AG10803 (cell line): Measurements from ENCODE around the gene MPC1.
"Not testable (repeated sequence)": the region's sequence is repeated elsewhere in the genome, so short reads cannot be mapped to it uniquely, and the experiment has no call there.

Experiments
- DNase-seq: peaks from one replicate; pipeline ENCODE4 v3.0.0; 2010; ENCODE audit warnings: low read depth
- H3K4me3 ChIP-seq: 2 replicates; pipeline ENCODE4 v1.5.1; 2011; ENCODE audit warnings: mild to moderate bottlenecking, low read length, control low read depth
- TF ChIP-seq, protein P1 (sequence below): conservative IDR thresholded peaks from 2 replicates; pipeline ENCODE4 v1.5.1; 2011; ENCODE audit warnings: mild to moderate bottlenecking, low read length, control low read depth, inconsistent platforms

The MPC1 gene

DNA sequence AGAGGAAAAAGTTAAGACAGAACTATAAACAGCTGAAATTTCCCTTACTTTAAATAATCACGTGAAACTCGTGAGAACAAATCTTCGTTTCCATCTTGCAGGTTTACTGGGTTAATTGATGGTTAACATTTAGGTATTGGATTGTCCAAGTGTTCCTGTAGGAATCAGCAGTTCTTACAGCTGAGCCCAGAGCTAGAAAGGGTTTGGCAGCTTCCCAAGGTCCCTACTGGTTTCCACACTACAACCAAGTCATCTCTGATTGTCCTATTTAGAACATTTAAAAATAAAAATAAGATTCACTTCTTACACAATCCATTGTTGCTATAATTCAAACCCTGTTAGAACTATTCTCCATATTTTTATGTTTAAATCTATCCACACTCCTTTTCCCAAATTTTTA, 15.8 kb downstream of the MPC1 start:
- H3K4me3 ChIP-seq, result no peak overlapping the region
- no peak for DNase-seq
- TF ChIP-seq, protein P1, sequence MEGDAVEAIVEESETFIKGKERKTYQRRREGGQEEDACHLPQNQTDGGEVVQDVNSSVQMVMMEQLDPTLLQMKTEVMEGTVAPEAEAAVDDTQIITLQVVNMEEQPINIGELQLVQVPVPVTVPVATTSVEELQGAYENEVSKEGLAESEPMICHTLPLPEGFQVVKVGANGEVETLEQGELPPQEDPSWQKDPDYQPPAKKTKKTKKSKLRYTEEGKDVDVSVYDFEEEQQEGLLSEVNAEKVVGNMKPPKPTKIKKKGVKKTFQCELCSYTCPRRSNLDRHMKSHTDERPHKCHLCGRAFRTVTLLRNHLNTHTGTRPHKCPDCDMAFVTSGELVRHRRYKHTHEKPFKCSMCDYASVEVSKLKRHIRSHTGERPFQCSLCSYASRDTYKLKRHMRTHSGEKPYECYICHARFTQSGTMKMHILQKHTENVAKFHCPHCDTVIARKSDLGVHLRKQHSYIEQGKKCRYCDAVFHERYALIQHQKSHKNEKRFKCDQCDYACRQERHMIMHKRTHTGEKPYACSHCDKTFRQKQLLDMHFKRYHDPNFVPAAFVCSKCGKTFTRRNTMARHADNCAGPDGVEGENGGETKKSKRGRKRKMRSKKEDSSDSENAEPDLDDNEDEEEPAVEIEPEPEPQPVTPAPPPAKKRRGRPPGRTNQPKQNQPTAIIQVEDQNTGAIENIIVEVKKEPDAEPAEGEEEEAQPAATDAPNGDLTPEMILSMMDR, result no peak

DNA sequence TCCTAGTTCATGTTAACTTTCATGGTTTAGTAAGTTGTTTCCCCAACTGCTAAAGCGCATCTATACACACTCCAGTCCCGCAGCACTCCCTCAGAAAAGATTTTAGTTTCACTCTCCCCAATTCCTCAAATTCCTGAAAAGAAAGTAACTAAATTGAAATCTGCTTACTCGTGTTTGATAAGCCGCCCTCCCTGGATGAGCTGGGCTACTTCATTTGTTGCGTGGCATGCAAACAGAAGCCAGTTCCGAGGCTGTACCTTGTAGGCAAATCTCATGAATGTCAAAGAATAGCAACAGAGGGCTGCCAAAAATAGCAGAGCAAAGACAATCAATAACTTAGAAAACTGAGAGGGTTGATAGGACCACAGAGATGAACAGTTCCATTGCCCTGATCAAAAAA, 16.9 kb downstream of the MPC1 start:
- TF ChIP-seq, protein P1, result no peak
- no peak overlapping the region for H3K4me3 ChIP-seq
- no peak for DNase-seq

DNA sequence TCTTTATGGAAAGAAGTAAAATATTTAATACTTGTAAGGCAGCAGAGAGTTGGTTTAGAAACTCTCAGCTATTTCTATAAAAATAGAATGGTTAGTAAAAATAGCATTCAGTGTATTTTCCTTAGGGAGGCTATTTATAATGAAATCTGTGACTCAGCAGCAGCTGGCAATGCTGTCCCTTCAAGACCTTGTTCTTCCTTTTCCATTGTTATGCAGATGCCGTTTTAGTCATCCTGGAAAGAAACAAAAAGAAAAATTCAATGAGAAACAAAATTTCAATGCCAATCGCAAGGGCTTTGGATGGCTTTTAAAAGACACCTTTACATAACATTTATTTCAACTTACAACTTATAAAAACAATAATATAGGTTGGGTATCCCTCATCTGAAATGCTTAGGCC, 17.5 kb downstream of the MPC1 start:
- peak; percentile 62 for DNase-seq
- no peak overlapping the region for H3K4me3 ChIP-seq

DNA sequence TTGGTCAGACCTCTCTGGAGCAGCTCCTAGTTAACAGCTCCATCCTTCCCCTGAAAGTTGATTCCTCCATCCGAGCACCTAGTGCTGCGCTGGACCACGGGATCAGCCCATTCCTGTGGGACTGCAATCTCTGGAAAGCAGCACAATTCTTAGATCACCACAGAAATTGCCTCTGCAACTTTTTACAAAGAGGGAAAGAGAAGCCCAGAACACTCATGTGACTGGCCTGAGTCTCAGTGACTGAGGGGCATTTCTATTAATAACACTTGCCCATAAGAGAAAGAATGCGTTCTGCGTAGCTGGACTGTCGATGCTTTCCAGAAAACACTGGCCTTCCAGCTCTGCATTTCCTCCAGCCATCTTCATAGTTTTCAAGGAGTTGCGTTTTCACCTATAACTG, 18.3 kb downstream of the MPC1 start:
- no peak for DNase-seq
- H3K4me3 ChIP-seq, result no peak overlapping the region
- TF ChIP-seq, protein P1, result no peak

More for the DNA sequence above, 17.5 kb downstream of the MPC1 start:
- TF ChIP-seq, protein P1, result no peak

DNA sequence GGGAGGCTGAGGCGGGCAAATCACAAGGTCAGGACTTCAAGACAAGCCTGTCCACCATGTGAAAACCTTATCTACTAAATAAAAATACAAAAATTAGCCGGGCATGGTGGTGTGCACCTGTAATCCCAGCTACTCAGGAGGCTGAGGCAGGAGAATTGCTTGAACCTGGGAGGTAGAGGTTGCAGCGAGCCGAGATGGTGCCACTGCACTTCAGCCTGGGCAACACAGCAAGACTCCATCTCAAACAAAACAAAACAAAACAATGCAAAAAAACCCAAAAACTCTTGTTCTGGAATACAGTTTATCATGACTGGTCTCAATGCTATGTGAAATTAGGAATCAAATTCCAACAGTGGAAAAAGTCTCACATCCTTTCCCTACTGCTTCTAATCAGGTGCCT, 20.3 kb downstream of the MPC1 start:
- not testable (repeated sequence) for H3K4me3 ChIP-seq, DNase-seq

DNA sequence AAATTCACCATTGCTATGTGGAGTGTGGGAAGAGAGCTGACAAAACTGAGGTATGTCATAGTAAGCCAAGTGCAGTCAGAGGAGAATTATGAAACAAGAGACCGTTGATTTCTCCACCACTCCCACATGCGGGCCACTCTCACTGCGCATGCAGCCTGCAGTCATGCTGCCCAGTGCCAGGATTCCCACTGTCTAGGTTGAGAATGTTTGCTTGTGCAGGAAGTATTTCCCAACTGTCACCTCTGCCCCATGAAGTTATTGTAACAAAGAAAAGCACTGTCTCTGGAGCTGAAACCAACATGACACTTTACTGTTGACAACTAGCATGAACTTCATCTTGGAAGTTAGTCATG, 21.7 kb downstream of the MPC1 start:
- TF ChIP-seq, protein P1, result no peak
- DNase-seq, result peak; percentile 27
- H3K4me3 ChIP-seq, result no peak overlapping the region

DNA sequence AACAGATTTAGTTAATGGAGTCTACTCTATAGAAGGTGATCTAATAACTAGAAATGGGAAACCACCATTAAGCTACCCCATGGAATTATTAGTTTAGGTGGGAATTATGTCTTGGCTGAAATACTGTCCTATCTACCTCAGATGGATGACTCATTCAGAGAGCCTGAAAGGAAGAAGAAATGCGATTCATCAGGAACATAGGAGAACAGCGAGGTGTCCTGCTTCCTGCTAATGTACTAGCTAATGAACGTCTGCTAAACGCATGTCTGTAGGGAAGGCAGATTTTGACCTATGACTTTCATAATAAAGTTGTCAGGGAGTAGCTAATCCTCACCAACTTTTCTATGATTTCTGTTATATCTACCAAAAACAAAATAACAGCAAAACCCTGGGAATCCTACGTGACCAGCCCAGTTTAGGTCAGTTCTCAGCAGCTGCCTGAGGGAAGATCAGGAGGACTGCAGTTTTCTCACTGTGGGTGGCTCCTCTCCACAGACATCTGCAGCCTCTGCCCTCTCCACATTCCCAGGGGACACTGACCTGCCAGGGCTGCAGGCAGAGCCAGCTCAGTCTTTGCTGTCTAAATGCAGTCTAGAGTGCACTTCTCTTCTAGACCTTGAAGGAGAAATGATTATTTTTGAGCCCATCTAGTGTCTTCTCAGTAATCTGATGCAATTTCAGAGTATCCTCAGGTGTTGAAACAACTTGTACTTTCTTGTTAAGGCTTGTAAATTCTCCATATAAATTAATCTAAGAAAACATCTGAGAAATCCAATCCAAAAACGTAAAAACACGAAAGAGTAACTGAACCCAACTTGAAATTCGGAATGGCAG, 22.3 kb downstream of the MPC1 start:
- TF ChIP-seq, protein P1, result no peak
- DNase-seq, result peak; percentile 50
- no peak overlapping the region for H3K4me3 ChIP-seq
